MM.1S (cell line): Measurements from ENCODE around the gene OLFML2A.
"Not testable (repeated sequence)": the region's sequence is repeated elsewhere in the genome, so short reads cannot be mapped to it uniquely, and the experiment has no call there.

ENCODE experiments used
- DNase-seq: peaks from one replicate; pipeline ENCODE4 v3.0.0-alpha.2; 2015
- H2AFZ ChIP-seq: fragments of 300-600 bp; sonication (generic); 2 replicates; pipeline ENCODE4 v1.6.0; 2016; ENCODE audit warnings: antibody characterized with exemption, low read length
- H3F3A ChIP-seq: fragments of 300-600 bp; sonication (generic); 2 replicates; pipeline ENCODE4 v1.6.1; 2016; ENCODE audit warnings: mild to moderate bottlenecking, antibody characterized with exemption, low read length, moderate library complexity, mixed read lengths; ENCODE audit not compliant: insufficient read depth
- H3K27ac ChIP-seq: fragments of 300-600 bp; sonication (generic); 2 replicates; pipeline ENCODE4 v1.5.1; 2016; ENCODE audit warnings: mild to moderate bottlenecking, low read length
- H3K27me3 ChIP-seq: fragments of 300-600 bp; sonication (generic); replicated peaks from 2 replicates; pipeline ENCODE4 v1.6.0; 2016; ENCODE audit warnings: low read length; ENCODE audit not compliant: insufficient read depth
- H3K36me3 ChIP-seq: fragments of 300-600 bp; sonication (generic); replicated peaks from 2 replicates; pipeline ENCODE4 v1.6.1; 2016; ENCODE audit warnings: mild to moderate bottlenecking, low read length, mixed read lengths; ENCODE audit not compliant: insufficient read depth
- H3K4me1 ChIP-seq: fragments of 300-600 bp; sonication (generic); 2 replicates; pipeline ENCODE4 v1.6.1; 2016; ENCODE audit warnings: low read length, mixed read lengths
- H3K4me2 ChIP-seq: fragments of 300-600 bp; sonication (generic); 2 replicates; pipeline ENCODE4 v1.6.0; 2016; ENCODE audit warnings: low read depth, low read length
- H3K4me3 ChIP-seq: fragments of 300-600 bp; sonication (generic); 2 replicates; pipeline ENCODE4 v1.5.1; 2016; ENCODE audit warnings: low read length, mixed read lengths
- H3K79me2 ChIP-seq: fragments of 300-600 bp; sonication (generic); 2 replicates; pipeline ENCODE4 v1.6.1; 2016; ENCODE audit warnings: mixed run types, low read length, mixed read lengths
- H3K9ac ChIP-seq: fragments of 300-600 bp; sonication (generic); 2 replicates; pipeline ENCODE4 v1.6.1; 2016; ENCODE audit warnings: low read length, mixed read lengths
- H3K9me2 ChIP-seq: fragments of 300-600 bp; sonication (generic); replicated peaks from 2 replicates; pipeline ENCODE4 v1.6.1; 2016; ENCODE audit warnings: mild to moderate bottlenecking, low read length, mixed read lengths; ENCODE audit not compliant: insufficient read depth
- H3K9me3 ChIP-seq: fragments of 300-600 bp; sonication (generic); replicated peaks from 2 replicates; pipeline ENCODE4 v1.6.1; 2016; ENCODE audit warnings: mild to moderate bottlenecking, low read length, mixed read lengths; ENCODE audit not compliant: insufficient read depth
- H4K20me1 ChIP-seq: fragments of 300-600 bp; sonication (generic); 2 replicates; pipeline ENCODE4 v1.6.1; 2016; ENCODE audit warnings: mild to moderate bottlenecking, low read length, moderate library complexity, mixed read lengths; ENCODE audit not compliant: insufficient read depth
- CTCF ChIP-seq: fragments of 300-600 bp; sonication (generic); IDR thresholded peaks from 2 replicates; pipeline ENCODE4 v1.5.1; 2016; ENCODE audit warnings: antibody characterized with exemption, low read length, mixed read lengths
- EZH2 ChIP-seq: fragments of 300-600 bp; sonication (generic); optimal IDR thresholded peaks from 2 replicates; pipeline ENCODE3; 2017; ENCODE audit warnings: low read depth, mild to moderate bottlenecking, antibody characterized with exemption, low read length, mixed read lengths
- EZH2phosphoT487 ChIP-seq: fragments of 300-600 bp; sonication (generic); IDR thresholded peaks from 2 replicates; pipeline ENCODE4 v1.6.1; 2018; ENCODE audit warnings: antibody characterized with exemption, low read length

The OLFML2A gene

GRCh38 chr9:124735121-124735520 is 41.8 kb upstream of the OLFML2A start:
- peaks cover 42% of the 10 kb centered on the region for H3K4me1 ChIP-seq
- H3K79me2 ChIP-seq, result no peaks in the 10 kb centered on the region
- H4K20me1 ChIP-seq, result no peaks in the 10 kb centered on the region
- peaks cover 20% of the 10 kb centered on the region for H3F3A ChIP-seq
- H3K27ac ChIP-seq, result no peak overlapping the region
- no peak overlapping the region; the same call in 1 of the 2 replicates for H3K4me2 ChIP-seq
- no peak for DNase-seq
- H3K36me3 ChIP-seq, result no peaks in the 10 kb centered on the region
- H3K4me3 ChIP-seq, result no peak overlapping the region
- H2AFZ ChIP-seq, result no peak overlapping the region
- no peaks in the 10 kb centered on the region for H3K27me3 ChIP-seq
- H3K9ac ChIP-seq, result no peak overlapping the region
- TF ChIP-seq EZH2phosphoT487 (no peak), CTCF (no peak), EZH2 (no peak)
- H3K9me2 ChIP-seq, result no peaks in the 10 kb centered on the region
- H3K9me3 ChIP-seq, result no peaks in the 10 kb centered on the region

- H3K27me3 ChIP-seq, H3K27ac ChIP-seq, H3K4me3 ChIP-seq, H2AFZ ChIP-seq, DNase-seq, H3K4me2 ChIP-seq, H3K79me2 ChIP-seq, H3K36me3 ChIP-seq, H3K9me3 ChIP-seq, H3K9ac ChIP-seq, H4K20me1 ChIP-seq, H3K9me2 ChIP-seq: not testable (repeated sequence)
- Histone ChIP-seq H3F3A (peaks cover 20% of the 10 kb centered on the region), H3K4me1 (peaks cover 40% of the 10 kb centered on the region)
Observed at GRCh38 chr9:124738075-124738474, 38.9 kb upstream of the OLFML2A start.

- Histone ChIP-seq H4K20me1 (no peaks in the 10 kb centered on the region), H3K4me1 (peaks cover 28% of the 10 kb centered on the region), H3K9me3 (no peaks in the 10 kb centered on the region), H3K9me2 (no peaks in the 10 kb centered on the region), H3K9ac (no peak overlapping the region), H3K27ac (no peak overlapping the region), H3K79me2 (no peaks in the 10 kb centered on the region), H3K27me3 (no peaks in the 10 kb centered on the region), H3F3A (peaks cover 11% of the 10 kb centered on the region), H2AFZ (no peak overlapping the region), H3K4me2 (no peak overlapping the region), H3K4me3 (no peak overlapping the region), H3K36me3 (no peaks in the 10 kb centered on the region)
- TF ChIP-seq EZH2phosphoT487 (no peak), CTCF (no peak), EZH2 (no peak)
- no peak for DNase-seq
Observed at GRCh38 chr9:124739360-124739759, 37.6 kb upstream of the OLFML2A start.

- peaks cover 11% of the 10 kb centered on the region; the same call in 1 of the 2 replicates for H3K4me1 ChIP-seq
- no peak for TF ChIP-seq EZH2phosphoT487
- TF ChIP-seq CTCF, result no peak
- TF ChIP-seq EZH2, result no peak
- no peaks in the 10 kb centered on the region for H3K9me3 ChIP-seq
- no peaks in the 10 kb centered on the region for H3K27me3 ChIP-seq
- no peaks in the 10 kb centered on the region for H3K36me3 ChIP-seq
- H3K27ac ChIP-seq, result no peak overlapping the region
- no peak for DNase-seq
- H3F3A ChIP-seq, result no peaks in the 10 kb centered on the region
- H3K9me2 ChIP-seq, result no peaks in the 10 kb centered on the region
- no peaks in the 10 kb centered on the region for H4K20me1 ChIP-seq
- H3K79me2 ChIP-seq, result no peaks in the 10 kb centered on the region
- H3K4me3 ChIP-seq, result no peak overlapping the region
- no peak overlapping the region for H3K4me2 ChIP-seq
- H3K9ac ChIP-seq, result no peak overlapping the region
- no peak overlapping the region for H2AFZ ChIP-seq
Observed at GRCh38 chr9:124741149-124741548, 35.8 kb upstream of the OLFML2A start.
